HG03060 (cell line): Measurements from ENCODE around the gene FAXDC2.
"Not testable (repeated sequence)": the region's sequence is repeated elsewhere in the genome, so short reads cannot be mapped to it uniquely, and the experiment has no call there.

Source experiments
- ATAC-seq: cut with Tn5 transposase; IDR thresholded peaks from one replicate; pipeline ENCODE4 v1.9.1; 2021; ENCODE audit warnings: low read depth, moderate number of reproducible peaks; ENCODE audit not compliant: unreplicated experiment

FAXDC2 gene

GRCh38 chr5:154835701-154836052 is 14.7 kb downstream of the FAXDC2 start:
- not testable (repeated sequence) for ATAC-seq

- ATAC-seq, result no peak
Measured at GRCh38 chr5:154834053-154834452, 16.4 kb downstream of the FAXDC2 start.

- not testable (repeated sequence) for ATAC-seq
Measured at GRCh38 chr5:154832804-154833203, 17.6 kb downstream of the FAXDC2 start.

- no peak for ATAC-seq
Measured at GRCh38 chr5:154831451-154831850, 19.0 kb downstream of the FAXDC2 start.

GRCh38 chr5:154830596-154830995 is 19.8 kb downstream of the FAXDC2 start:
- ATAC-seq, result no peak

- ATAC-seq, result no peak
Measured at GRCh38 chr5:154830219-154830595, 20.2 kb downstream of the FAXDC2 start.

GRCh38 chr5:154829589-154830218 is 20.7 kb downstream of the FAXDC2 start:
- no peak for ATAC-seq

GRCh38 chr5:154829181-154829588 is 21.2 kb downstream of the FAXDC2 start:
- no peak for ATAC-seq

GRCh38 chr5:154824070-154824469 is 26.3 kb downstream of the FAXDC2 start:
- no peak for ATAC-seq

GRCh38 chr5:154823605-154824004 is 26.8 kb downstream of the FAXDC2 start:
- ATAC-seq, result no peak

- not testable (repeated sequence) for ATAC-seq
Measured at GRCh38 chr5:154822896-154823295, 27.5 kb downstream of the FAXDC2 start.

- no peak for ATAC-seq
Measured at GRCh38 chr5:154820383-154820782, 30.0 kb downstream of the FAXDC2 start.

- ATAC-seq, result no peak
Measured at GRCh38 chr5:154819546-154819945, 30.9 kb downstream of the FAXDC2 start.

- ATAC-seq, result no peak
Measured at GRCh38 chr5:154818471-154819116, 31.8 kb downstream of the FAXDC2 start.

- no peak for ATAC-seq
Measured at GRCh38 chr5:154817815-154818214, 32.6 kb downstream of the FAXDC2 start.

- ATAC-seq, result no peak
Measured at GRCh38 chr5:154816891-154817492, 33.4 kb downstream of the FAXDC2 start.

GRCh38 chr5:154815684-154816247 is 34.6 kb downstream of the FAXDC2 start:
- no peak for ATAC-seq

- no peak for ATAC-seq
Measured at GRCh38 chr5:154815025-154815424, 35.4 kb downstream of the FAXDC2 start.

- no peak for ATAC-seq
Measured at GRCh38 chr5:154813736-154814135, 36.7 kb downstream of the FAXDC2 start.

GRCh38 chr5:154813158-154813557 is 37.2 kb downstream of the FAXDC2 start:
- ATAC-seq, result no peak

GRCh38 chr5:154811653-154812465 is 38.5 kb downstream of the FAXDC2 start:
- peak; percentile 75 for ATAC-seq
